Ovary (tissue), 9 donors: ENCODE measurements around the gene GRK1. TPM values are rescaled to one million over a fixed set of nuclear protein-coding genes. Genes with fewer than 3 reads are reported as not detected.
A peak's percentile ranks its signal among the peaks of the same experiment; 100 is the strongest.
"Not testable (repeated sequence)": the region's sequence is repeated elsewhere in the genome, so short reads cannot be mapped to it uniquely, and the experiment has no call there.

Experiments
- DNase-seq, 5 donors: peaks; one replicate each; pipeline ENCODE4 v3.0.0-alpha.2; 2019 to 2020
- H3K27ac ChIP-seq, 2 donors: fragments of 200-600 bp; one replicate each; pipeline versions ENCODE4 v1.5.1 to v1.8.0; 2019 to 2022
- H3K27me3 ChIP-seq: fragments of 200-600 bp; one replicate; pipeline ENCODE4 v1.8.0; 2022
- H3K36me3 ChIP-seq: fragments of 200-600 bp; sonication (generic); one replicate; pipeline ENCODE4 v1.5.1; 2019
- H3K4me1 ChIP-seq: one replicate; pipeline ENCODE4 v1.8.1; 2013; ENCODE audit warnings: mild to moderate bottlenecking, moderate library complexity; ENCODE audit not compliant: insufficient read depth
- H3K4me3 ChIP-seq: fragments of 200-600 bp; sonication (generic); one replicate; pipeline ENCODE4 v1.5.1; 2017
- H3K9me3 ChIP-seq, 2 donors: fragments of 200-600 bp in 1 of 2; sonication (generic) in 1 of 2; one replicate each; pipeline versions ENCODE4 v1.5.1 to v1.8.1; 2013 to 2019; ENCODE audit warnings: mild to moderate bottlenecking in 1 of 2, moderate library complexity in 1 of 2
- EP300 ChIP-seq: sonication (generic); formaldehyde crosslinking; IDR thresholded peaks from one replicate; pipeline ENCODE4 v1.6.1; 2017; ENCODE audit warnings: antibody characterized with exemption
- POLR2A ChIP-seq: fragments of 450-650 bp; IDR thresholded peaks from one replicate; pipeline ENCODE4 v1.6.1; 2017; ENCODE audit warnings: antibody characterized with exemption, mild to moderate bottlenecking, moderate library complexity
- WGBS, 3 donors: extraction: QIAGEN DNeasy Blood & Tissue Kit in 1 of 3; methylation state at CpG; one replicate each; pipeline versions ENCODE4 v1.1.5 to v1.1.7; 2013 to 2017; 5-methylcytosine and 5-hydroxymethylcytosine counted together
- intact Hi-C, 4 donors: fragments of 100-400 bp; cut with DNase I; formaldehyde crosslinking; loops; one replicate each; pipeline versions ENCODE4 v1.11.0 to v1.15.1; 2022 to 2023
- polyA plus RNA-seq, 2 donors: library from polyadenylated mRNA; stranded (reverse); fragments of 200-250 nt in 1 of 2; fragments of 350-450 nt in 1 of 2; fragmentation: Illumina TruSeq in 1 of 2; extraction: RNeasy Lipid Tissue Mini Kit (QIAGEN cat#74804) in 1 of 2; gene quantifications; one replicate each; pipeline ENCODE4 v1.2.3, GENCODE V29; 2013 to 2014
- total RNA-seq, 7 donors: library from RNA; depleted of rRNA in 2 of 7; stranded (reverse); fragments of >200 nt in 2 of 7; fragmentation: NEBNext Ultra II Directional in 3 of 7; extraction: Animal tissue kit (Norgen Biotek cat#: 25700) in 3 of 7; gene quantifications; one replicate each; pipeline versions ENCODE4 v1.1.0 to v1.2.4, GENCODE V29; 2016 to 2023
- TF ChIP-seq, protein P1 (sequence below), 3 donors: fragments of 450-650 bp in 2 of 3; fragments of 200-600 bp in 1 of 3; IDR thresholded peaks; one replicate each; pipeline versions ENCODE4 v1.5.1 to v1.8.0; 2016 to 2022; ENCODE audit warnings: antibody characterized with exemption in 3 of 3, mild to moderate bottlenecking in 1 of 3
- donor health status: DM: no; HTN: no; CAD: no; lungs with moderate emphysema.
- donor health status: DM: no; HTN: no; CAD: no.
- donor health status: Bipolar disorder and iron deficiency.
- donor health status: DM: yes; HTN: yes; CAD: no.
- donor health status: DM: no; HTN: no; CAD: no.
- donor health status: DM: yes; HTN: yes; CAD: no.

Gene GRK1
- total and polyA plus RNA-seq, 9 donors = 0.02 to 0.10 (median 0.07) TPM; not detected in 6

DNA sequence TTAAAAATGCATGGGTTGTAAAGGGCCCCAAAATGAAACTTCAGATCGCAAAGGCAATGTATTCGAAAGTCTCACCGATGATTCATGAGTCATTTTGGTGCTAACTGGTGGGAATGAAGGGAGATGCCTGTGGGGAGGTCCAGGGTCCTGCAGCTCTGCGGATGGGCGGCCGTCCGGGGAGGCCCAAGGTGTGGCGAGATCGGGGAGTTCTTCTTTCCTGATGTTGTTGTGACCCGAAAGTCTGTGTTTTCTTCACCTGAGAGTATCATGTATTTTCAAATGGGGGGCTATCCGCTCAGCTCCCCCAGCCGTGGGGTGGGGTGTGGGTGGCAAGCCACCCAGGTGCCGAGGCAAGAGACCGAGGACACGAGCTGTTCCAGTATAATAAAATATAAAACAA, 46.0 kb upstream of the GRK1 start:
- peaks cover 4% of the 10 kb centered on the region for H3K4me1 ChIP-seq
- no peak overlapping the region for H3K4me3 ChIP-seq
- no peaks in the 10 kb centered on the region for H3K9me3 ChIP-seq
- WGBS, 3 donors = 95 to 97% (median 95%) methylated on average over 15 of the region's 15 CpGs
- intact Hi-C loops = no loop called here
- H3K27ac ChIP-seq = no peak overlapping the region
- H3K36me3 ChIP-seq = no peaks in the 10 kb centered on the region
- TF ChIP-seq POLR2A (no peak), EP300 (no peak)
- TF ChIP-seq, protein P1, sequence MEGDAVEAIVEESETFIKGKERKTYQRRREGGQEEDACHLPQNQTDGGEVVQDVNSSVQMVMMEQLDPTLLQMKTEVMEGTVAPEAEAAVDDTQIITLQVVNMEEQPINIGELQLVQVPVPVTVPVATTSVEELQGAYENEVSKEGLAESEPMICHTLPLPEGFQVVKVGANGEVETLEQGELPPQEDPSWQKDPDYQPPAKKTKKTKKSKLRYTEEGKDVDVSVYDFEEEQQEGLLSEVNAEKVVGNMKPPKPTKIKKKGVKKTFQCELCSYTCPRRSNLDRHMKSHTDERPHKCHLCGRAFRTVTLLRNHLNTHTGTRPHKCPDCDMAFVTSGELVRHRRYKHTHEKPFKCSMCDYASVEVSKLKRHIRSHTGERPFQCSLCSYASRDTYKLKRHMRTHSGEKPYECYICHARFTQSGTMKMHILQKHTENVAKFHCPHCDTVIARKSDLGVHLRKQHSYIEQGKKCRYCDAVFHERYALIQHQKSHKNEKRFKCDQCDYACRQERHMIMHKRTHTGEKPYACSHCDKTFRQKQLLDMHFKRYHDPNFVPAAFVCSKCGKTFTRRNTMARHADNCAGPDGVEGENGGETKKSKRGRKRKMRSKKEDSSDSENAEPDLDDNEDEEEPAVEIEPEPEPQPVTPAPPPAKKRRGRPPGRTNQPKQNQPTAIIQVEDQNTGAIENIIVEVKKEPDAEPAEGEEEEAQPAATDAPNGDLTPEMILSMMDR (IDR thresholded peaks at IDR 0.05) = no peak
- peak in 1 of 5 donors; percentile 7 for DNase-seq
- no peaks in the 10 kb centered on the region for H3K27me3 ChIP-seq

DNA sequence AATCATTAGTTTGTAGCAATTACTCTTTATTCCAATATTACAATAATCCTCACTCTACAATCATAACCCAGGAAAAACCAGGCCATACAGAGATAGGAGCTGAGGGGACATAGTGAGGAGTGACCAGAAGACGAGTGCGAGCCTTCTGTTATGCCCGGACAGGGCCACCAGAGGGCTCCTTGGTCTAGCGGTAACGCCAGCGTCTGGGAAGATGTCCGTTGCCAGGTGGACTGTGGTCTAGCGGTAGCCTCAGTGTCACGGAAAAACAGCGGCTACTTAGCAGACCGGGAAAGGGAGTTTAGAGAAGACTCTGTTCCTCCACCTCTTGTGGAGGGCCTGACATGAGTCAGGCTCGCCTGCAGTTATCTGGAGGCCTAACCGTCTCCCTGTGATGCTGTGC, 45.5 kb upstream of the GRK1 start:
- H3K9me3 ChIP-seq, H3K4me1 ChIP-seq, H3K27me3 ChIP-seq, H3K27ac ChIP-seq, H3K36me3 ChIP-seq, intact Hi-C loops, H3K4me3 ChIP-seq: not testable (repeated sequence)
- DNase-seq = peak in 2 of 5 donors; percentile 10 to 35
- WGBS, 3 donors = 82 to 88% (median 85%) methylated on average over 13 of the region's 13 CpGs

DNA sequence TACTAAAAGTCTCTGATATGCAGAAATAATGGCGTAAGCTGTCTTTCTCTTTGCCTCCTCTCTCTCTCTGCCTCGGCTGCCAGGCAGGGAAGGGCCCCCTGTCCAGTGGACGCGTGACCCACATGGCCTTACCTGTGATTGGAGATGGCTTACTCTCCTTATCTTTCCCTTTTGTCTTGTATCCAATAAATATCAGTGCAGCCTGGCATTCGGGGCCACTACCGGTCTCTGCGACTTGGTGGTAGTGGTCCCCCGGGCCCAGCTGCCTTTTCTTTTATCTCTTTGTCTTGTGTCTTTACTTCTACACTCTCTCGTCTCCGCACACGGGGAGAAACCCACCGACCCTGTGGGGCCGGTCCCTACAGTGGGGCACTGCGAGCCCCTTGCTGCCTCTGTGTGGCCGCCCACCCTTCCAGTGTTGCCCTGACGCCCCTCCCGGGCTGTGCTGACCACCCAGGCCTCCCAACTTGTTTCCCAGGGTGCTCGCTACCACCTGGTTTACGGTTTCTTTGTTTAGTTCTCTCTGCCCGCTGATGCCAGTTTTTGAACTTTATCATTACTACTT, 45.0 kb upstream of the GRK1 start:
- DNase-seq = peak in 2 of 5 donors; percentile 3 to 17
- H3K36me3 ChIP-seq, H3K4me1 ChIP-seq, H3K4me3 ChIP-seq, H3K27me3 ChIP-seq, intact Hi-C loops, H3K9me3 ChIP-seq, H3K27ac ChIP-seq: not testable (repeated sequence)
- 94 to 95% (median 95%) methylated on average over 20 of the region's 20 CpGs for WGBS, 3 donors

DNA sequence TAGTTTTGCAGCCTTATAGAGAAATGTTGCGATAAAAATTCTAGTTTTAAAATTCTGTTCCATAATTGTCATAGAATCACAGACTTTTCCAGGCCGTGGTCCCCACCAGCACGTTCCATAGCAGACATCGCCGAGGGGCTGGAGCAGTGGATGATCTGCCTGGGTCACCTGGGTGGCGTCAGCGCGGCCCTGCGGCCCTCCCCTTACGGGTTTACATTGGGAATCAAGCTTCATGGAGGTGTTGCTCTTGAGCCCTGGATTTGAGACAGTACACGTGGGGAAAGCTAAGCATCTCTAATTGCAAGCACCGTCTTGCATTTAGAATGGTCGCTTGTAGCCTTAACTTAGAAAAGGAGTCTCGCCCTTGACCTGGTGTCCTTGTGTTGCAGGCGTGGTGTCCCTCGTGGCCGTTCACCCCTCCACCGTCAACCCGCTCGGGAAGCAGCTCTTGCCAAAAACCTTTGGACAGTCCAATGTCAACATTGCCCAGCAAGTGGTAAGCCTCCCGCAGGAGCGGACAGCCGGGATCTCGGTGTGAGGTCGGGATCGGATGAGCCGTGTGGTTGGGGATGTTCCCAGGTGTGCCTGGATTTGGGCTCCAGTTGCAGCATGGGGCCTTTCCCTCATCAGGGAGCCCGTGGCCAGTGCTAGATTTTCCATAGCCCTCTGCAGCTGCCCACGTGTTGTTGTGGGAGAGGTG, 44.1 kb upstream of the GRK1 start:
- peaks cover 4% of the 10 kb centered on the region for H3K4me1 ChIP-seq
- no peaks in the 10 kb centered on the region for H3K36me3 ChIP-seq
- TF ChIP-seq EP300 (no peak), POLR2A (no peak)
- TF ChIP-seq, protein P1 (IDR thresholded peaks at IDR 0.05) = no peak
- intact Hi-C loops = no loop called here
- WGBS, 3 donors = 90 to 93% (median 91%) methylated on average over 29 of the region's 29 CpGs
- H3K4me3 ChIP-seq = no peak overlapping the region
- no peaks in the 10 kb centered on the region for H3K27me3 ChIP-seq
- H3K27ac ChIP-seq = no peak overlapping the region
- no peaks in the 10 kb centered on the region for H3K9me3 ChIP-seq
- DNase-seq = peak in 2 of 5 donors; percentile 8 to 28

DNA sequence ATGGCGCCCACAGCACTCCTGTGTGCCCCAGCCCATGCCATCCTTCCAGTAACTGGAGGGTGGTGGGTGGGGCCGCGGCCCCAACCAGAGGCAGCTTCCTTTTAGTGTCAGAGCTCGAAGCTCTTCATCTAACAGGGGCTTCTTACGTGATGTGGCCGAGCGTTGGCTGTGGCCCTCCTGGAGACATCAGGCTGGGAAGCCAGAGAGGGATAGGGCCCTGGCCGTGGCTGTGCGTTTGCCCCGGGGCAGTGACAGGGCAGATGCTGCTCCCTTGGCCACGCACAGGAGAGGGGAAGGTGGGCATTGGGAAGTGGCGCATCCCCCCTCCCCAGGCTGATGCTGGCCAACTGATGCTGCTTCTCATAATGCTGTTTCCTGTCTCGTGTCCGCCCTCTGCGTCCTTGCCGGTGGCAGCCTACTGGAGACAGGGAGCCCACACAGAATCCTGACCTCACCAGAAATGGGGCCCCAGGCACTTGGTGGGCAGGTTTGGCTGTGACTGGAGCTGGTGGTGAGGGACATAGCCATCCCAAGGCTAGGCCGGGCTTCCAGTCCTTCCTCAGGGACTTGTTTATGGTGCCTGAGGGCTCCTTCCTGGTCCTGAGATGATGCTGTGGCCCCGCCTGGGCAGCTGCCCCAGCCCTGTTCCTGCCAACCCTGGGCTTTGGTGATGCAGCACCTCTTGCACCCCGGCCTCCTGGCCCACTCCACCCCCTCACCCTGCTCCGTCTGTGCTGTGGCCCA, 43.4 kb upstream of the GRK1 start:
- Histone ChIP-seq H3K36me3 (no peaks in the 10 kb centered on the region), H3K27ac (no peak overlapping the region), H3K27me3 (no peaks in the 10 kb centered on the region), H3K4me1 (peaks cover 4% of the 10 kb centered on the region), H3K4me3 (no peak overlapping the region), H3K9me3 (no peaks in the 10 kb centered on the region)
- 92 to 93% (median 93%) methylated on average over 19 to 20 of the region's 20 CpGs for WGBS, 3 donors
- DNase-seq = peak in 2 of 5 donors; percentile 12 to 23
- intact Hi-C loops = no loop called here
- TF ChIP-seq EP300 (no peak), POLR2A (no peak)
- TF ChIP-seq, protein P1 (IDR thresholded peaks at IDR 0.05) = no peak
